Activated CD4-positive, alpha-beta memory T cell treated with anti-CD3 and anti-CD28 coated beads for 36 hours (primary cell): ENCODE data around the gene RASGRP3. TPM values are rescaled to one million over a fixed set of nuclear protein-coding genes. Genes with fewer than 3 reads are reported as not detected.
A peak's percentile ranks its signal among the peaks of the same experiment; 100 is the strongest.

ENCODE experiments used
- CTCF ChIA-PET: fragments of 350-600 bp; sonication (Branson Sonifier 250); formaldehyde crosslinking; loops from one replicate; lab custom pipeline; 2021; ENCODE audit warnings: antibody characterized with exemption, inconsistent platforms; lab: Charles Lee
- POLR2A ChIA-PET: fragments of 350-600 bp; sonication (Branson Sonifier 250); formaldehyde crosslinking; loops from one replicate; lab custom pipeline; 2021; ENCODE audit warnings: antibody characterized with exemption; lab: Charles Lee
- DNase-seq: peaks from one replicate; pipeline ENCODE4 v3.0.0-alpha.2; 2020
- H3K27ac Mint-ChIP-seq: one replicate; pipeline ENCODE4 v1.8.0; 2021; ENCODE audit warnings: mixed read lengths
- H3K27me3 Mint-ChIP-seq: one replicate; pipeline ENCODE4 v1.8.0; 2021; ENCODE audit warnings: mixed read lengths
- H3K36me3 Mint-ChIP-seq: one replicate; pipeline ENCODE4 v1.8.0; 2021; ENCODE audit warnings: mixed read lengths
- H3K4me1 Mint-ChIP-seq: one replicate; pipeline ENCODE4 v1.8.0; 2021; ENCODE audit warnings: low read depth, mixed read lengths
- H3K4me3 Mint-ChIP-seq: one replicate; pipeline ENCODE4 v1.8.0; 2021; ENCODE audit warnings: mild to moderate bottlenecking, mixed read lengths
- H3K9me3 Mint-ChIP-seq: one replicate; pipeline ENCODE4 v1.8.0; 2021; ENCODE audit warnings: mixed read lengths
- intact Hi-C: fragments of 100-400 bp; cut with micrococcal nuclease; formaldehyde crosslinking; loops from one replicate; pipeline ENCODE4 v1.15.1; 2023
- total RNA-seq, 2 experiments: library from RNA; stranded (reverse); gene quantifications; one replicate each; pipeline ENCODE4 v1.2.3, GENCODE V29; 2021

The RASGRP3 gene
- total RNA-seq, 2 experiments from 2014 or later = 1.2 to 1.9 TPM

DNA sequence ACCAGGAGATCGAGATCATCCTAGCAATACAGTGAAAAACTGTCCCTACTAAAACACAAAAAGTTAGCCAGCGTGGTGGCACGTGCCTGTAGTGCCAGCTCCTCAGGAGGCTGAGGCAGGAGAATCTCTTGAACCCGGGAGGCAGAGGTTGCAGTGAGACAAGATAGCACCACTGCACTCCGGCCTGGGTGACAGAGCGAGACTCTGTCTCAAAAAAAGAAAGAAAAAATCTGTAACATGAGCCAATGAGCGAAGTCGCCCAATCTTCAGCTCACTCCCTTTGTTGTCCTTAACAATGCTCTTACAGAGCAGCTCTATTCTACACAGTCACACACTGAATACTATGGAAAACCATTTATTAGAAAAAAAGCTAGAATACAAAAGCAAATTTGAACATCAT is 100.6 kb downstream of the RASGRP3 start:
- Mint-ChIP-seq H3K27ac (no peak overlapping the region), H3K4me3 (no peak overlapping the region), H3K9me3 (no peaks in the 10 kb centered on the region), H3K36me3 (peaks cover 3% of the 10 kb centered on the region), H3K27me3 (no peaks in the 10 kb centered on the region), H3K4me1 (peaks cover 7% of the 10 kb centered on the region)
- POLR2A ChIA-PET = no interaction called here
- intact Hi-C loops = no loop called here
- DNase-seq = no peak
- CTCF ChIA-PET = no interaction called here

- ChIA-PET CTCF (no interaction called here), POLR2A (no interaction called here)
- Mint-ChIP-seq H3K27me3 (no peaks in the 10 kb centered on the region), H3K36me3 (peaks cover 5% of the 10 kb centered on the region), H3K4me3 (no peak overlapping the region), H3K9me3 (no peaks in the 10 kb centered on the region), H3K27ac (no peak overlapping the region), H3K4me1 (peaks cover 10% of the 10 kb centered on the region)
- no peak for DNase-seq
- intact Hi-C loops = no loop called here
Measured at GRCh38 chr2:33577668-33578067, 101.2 kb downstream of the RASGRP3 start.

DNA sequence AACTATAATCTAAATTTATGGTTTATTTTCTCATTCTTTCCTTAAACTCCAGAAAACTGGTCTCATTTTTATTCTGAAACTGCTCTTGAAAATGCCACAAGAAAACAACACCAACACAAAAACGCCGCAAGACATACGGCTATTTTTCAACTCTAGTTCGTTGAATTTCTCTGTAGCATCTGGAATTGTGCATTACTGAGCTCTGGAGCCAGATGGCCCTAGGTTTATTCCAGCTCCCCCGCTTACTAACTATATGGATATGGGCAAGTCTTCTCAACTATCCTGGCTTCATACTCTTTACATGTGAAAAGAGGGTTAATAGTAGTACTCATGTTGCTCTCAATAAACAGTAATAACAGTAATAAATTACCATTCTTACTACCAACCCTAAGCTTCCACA is 102.8 kb downstream of the RASGRP3 start:
- H3K9me3 Mint-ChIP-seq = no peaks in the 10 kb centered on the region
- peaks cover 9% of the 10 kb centered on the region for H3K36me3 Mint-ChIP-seq
- DNase-seq = no peak
- no peak overlapping the region for H3K4me3 Mint-ChIP-seq
- H3K4me1 Mint-ChIP-seq = peaks cover 10% of the 10 kb centered on the region
- no peaks in the 10 kb centered on the region for H3K27me3 Mint-ChIP-seq
- intact Hi-C loops = no loop called here
- CTCF ChIA-PET = interaction anchor here (1.1 kb wide), 1 partner anchor 103 kb away, joined by 4 read pairs; the partner anchor contains the start of gene RASGRP3
- H3K27ac Mint-ChIP-seq = no peak overlapping the region
- POLR2A ChIA-PET = no interaction called here

- no peaks in the 10 kb centered on the region for H3K27me3 Mint-ChIP-seq
- ChIA-PET POLR2A (interaction anchor here (3.2 kb wide), 1 partner anchor 17 kb away, joined by 12 read pairs; the partner anchor contains the start of gene FAM98A), CTCF (interaction anchor here (1.6 to 3.1 kb wide), 5 partner anchors 12 to 194 kb away, joined by 4 to 35 read pairs (median 14); partner anchors contain the start of gene RASGRP3)
- DNase-seq = no peak
- H3K27ac Mint-ChIP-seq = no peak overlapping the region
- intact Hi-C loops = loop anchor here (1.0 to 10.0 kb wide), 4 partner anchors 98 to 637 kb away; partner anchors contain the start of gene LTBP1
- peaks cover 23% of the 10 kb centered on the region for H3K36me3 Mint-ChIP-seq
- H3K4me1 Mint-ChIP-seq = peaks cover 10% of the 10 kb centered on the region
- no peak overlapping the region for H3K4me3 Mint-ChIP-seq
- no peaks in the 10 kb centered on the region for H3K9me3 Mint-ChIP-seq
Measured at GRCh38 chr2:33581872-33582271, 105.4 kb downstream of the RASGRP3 start.

DNA sequence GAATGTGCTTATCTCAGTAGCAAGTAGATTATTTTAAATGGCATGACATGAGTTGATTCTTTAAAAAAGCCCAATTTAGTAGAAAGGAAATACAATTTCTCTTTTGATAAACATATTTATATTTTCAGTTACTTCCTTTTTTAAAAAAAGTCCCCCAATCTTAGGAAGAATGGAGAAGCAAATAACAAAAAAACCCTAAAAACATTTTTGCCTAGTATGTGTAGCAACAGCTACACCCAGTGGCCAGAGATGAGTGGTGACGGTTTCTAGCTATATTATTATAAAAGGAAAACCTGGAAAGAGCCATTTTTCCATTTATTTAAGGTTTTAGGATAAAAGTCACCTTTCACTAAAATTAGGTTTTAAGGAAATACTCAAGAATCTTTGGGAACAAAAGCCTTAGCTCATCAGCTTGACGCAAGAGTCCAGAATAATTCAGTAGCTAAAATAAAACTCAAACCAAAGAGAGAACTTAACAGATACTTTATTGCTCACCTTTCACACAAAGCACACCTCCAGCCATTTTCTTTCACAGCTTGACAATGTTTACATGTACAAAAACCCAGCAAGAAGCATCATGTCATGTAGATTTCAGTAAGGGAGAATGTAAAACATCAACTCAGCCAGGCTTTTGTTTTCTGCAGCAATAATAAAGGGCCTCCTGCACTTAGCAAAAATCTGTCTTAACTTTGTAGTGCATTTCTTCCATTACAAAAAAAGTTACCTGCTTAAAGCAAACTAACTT is 106.9 kb downstream of the RASGRP3 start:
- ChIA-PET POLR2A (interaction anchor here (3.2 kb wide), 1 partner anchor 15 kb away, joined by 12 read pairs; the partner anchor contains the start of gene FAM98A), CTCF (interaction anchor here (0.6 to 3.1 kb wide), 45 partner anchors 10 to 864 kb away, joined by 3 to 35 read pairs (median 3); partner anchors contain the start of genes FAM98A and RASGRP3)
- Mint-ChIP-seq H3K36me3 (peaks cover 26% of the 10 kb centered on the region), H3K9me3 (no peaks in the 10 kb centered on the region), H3K27ac (no peak overlapping the region), H3K4me1 (peaks cover 10% of the 10 kb centered on the region), H3K4me3 (no peak overlapping the region), H3K27me3 (no peaks in the 10 kb centered on the region)
- peak; percentile 25 for DNase-seq
- intact Hi-C loops = loop anchor here (1.0 to 10.0 kb wide), 4 partner anchors 108 to 639 kb away; partner anchors contain the start of gene LTBP1

- no peak for DNase-seq
- POLR2A ChIA-PET = no interaction called here
- H3K9me3 Mint-ChIP-seq = no peaks in the 10 kb centered on the region
- no peak overlapping the region for H3K27ac Mint-ChIP-seq
- CTCF ChIA-PET = interaction anchor here (1.0 kb wide), 1 partner anchor 173 kb away, joined by 3 read pairs; no protein-coding TSS in a partner anchor
- H3K4me1 Mint-ChIP-seq = peaks cover 7% of the 10 kb centered on the region
- H3K36me3 Mint-ChIP-seq = peaks cover 36% of the 10 kb centered on the region
- intact Hi-C loops = loop anchor here (10.0 kb wide), 1 partner anchor 642 kb away; the partner anchor contains the start of gene LTBP1
- H3K27me3 Mint-ChIP-seq = no peaks in the 10 kb centered on the region
- H3K4me3 Mint-ChIP-seq = no peak overlapping the region
Measured at GRCh38 chr2:33586766-33587165, 110.3 kb downstream of the RASGRP3 start.

- H3K27me3 Mint-ChIP-seq = no peaks in the 10 kb centered on the region
- H3K9me3 Mint-ChIP-seq = no peaks in the 10 kb centered on the region
- CTCF ChIA-PET = interaction anchor here (1.1 kb wide), 1 partner anchor 113 kb away, joined by 5 read pairs; no protein-coding TSS in a partner anchor
- H3K4me3 Mint-ChIP-seq = no peak overlapping the region
- no peak for DNase-seq
- H3K4me1 Mint-ChIP-seq = no peaks in the 10 kb centered on the region
- intact Hi-C loops = loop anchor here (10.0 kb wide), 1 partner anchor 643 kb away; the partner anchor contains the start of gene LTBP1
- no peak overlapping the region for H3K27ac Mint-ChIP-seq
- POLR2A ChIA-PET = no interaction called here
- H3K36me3 Mint-ChIP-seq = peaks cover 36% of the 10 kb centered on the region
Measured at GRCh38 chr2:33588232-33588631, 111.8 kb downstream of the RASGRP3 start.

GRCh38 chr2:33589444-33589843 is 113.0 kb downstream of the RASGRP3 start:
- no peak for DNase-seq
- CTCF ChIA-PET = no interaction called here
- H3K27me3 Mint-ChIP-seq = no peaks in the 10 kb centered on the region
- peaks cover 6% of the 10 kb centered on the region for H3K4me1 Mint-ChIP-seq
- H3K4me3 Mint-ChIP-seq = no peak overlapping the region
- POLR2A ChIA-PET = no interaction called here
- no peak overlapping the region for H3K27ac Mint-ChIP-seq
- intact Hi-C loops = loop anchor here (10.0 kb wide), 1 partner anchor 645 kb away; the partner anchor contains the start of gene LTBP1
- peaks cover 38% of the 10 kb centered on the region for H3K36me3 Mint-ChIP-seq
- H3K9me3 Mint-ChIP-seq = no peaks in the 10 kb centered on the region

- intact Hi-C loops = loop anchor here (5.0 to 10.0 kb wide), 2 partner anchors 521 to 968 kb away; partner anchors contain the start of gene TTC27
- ChIA-PET POLR2A (no interaction called here), CTCF (interaction anchor here (5.1 kb wide), 1 partner anchor 12 kb away, joined by 28 read pairs; no protein-coding TSS in a partner anchor)
- Mint-ChIP-seq H3K27ac (no peak overlapping the region), H3K4me3 (no peak overlapping the region), H3K36me3 (peaks cover 27% of the 10 kb centered on the region), H3K27me3 (no peaks in the 10 kb centered on the region), H3K9me3 (no peaks in the 10 kb centered on the region), H3K4me1 (peaks cover 28% of the 10 kb centered on the region)
- DNase-seq = no peak
Measured at GRCh38 chr2:33595385-33595784, 118.9 kb downstream of the RASGRP3 start.

DNA sequence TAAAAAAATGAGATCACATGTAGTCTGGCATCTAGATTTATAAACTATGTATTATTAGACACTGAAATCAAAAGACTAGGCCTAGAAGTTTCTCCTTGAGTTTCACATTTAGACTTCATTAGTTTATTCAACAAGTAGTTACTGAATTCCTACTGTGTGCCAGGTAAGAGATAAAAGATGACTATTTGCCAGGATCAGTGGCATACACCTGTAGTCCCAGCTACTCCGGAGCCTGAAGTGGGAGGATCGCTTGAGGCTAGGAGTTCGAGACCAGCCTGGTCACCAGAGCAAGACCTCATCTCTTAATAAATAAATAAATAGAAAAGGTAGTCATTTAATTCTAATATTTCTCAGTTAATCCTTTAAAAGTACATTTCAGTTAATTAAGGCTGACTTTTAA is 120.6 kb downstream of the RASGRP3 start:
- Mint-ChIP-seq H3K27ac (no peak overlapping the region), H3K27me3 (no peaks in the 10 kb centered on the region), H3K9me3 (no peaks in the 10 kb centered on the region), H3K4me3 (no peak overlapping the region), H3K4me1 (peaks cover 28% of the 10 kb centered on the region), H3K36me3 (peaks cover 22% of the 10 kb centered on the region)
- intact Hi-C loops = loop anchor here (5.0 to 10.0 kb wide), 2 partner anchors 522 to 970 kb away; partner anchors contain the start of gene TTC27
- CTCF ChIA-PET = no interaction called here
- POLR2A ChIA-PET = no interaction called here
- no peak for DNase-seq

DNA sequence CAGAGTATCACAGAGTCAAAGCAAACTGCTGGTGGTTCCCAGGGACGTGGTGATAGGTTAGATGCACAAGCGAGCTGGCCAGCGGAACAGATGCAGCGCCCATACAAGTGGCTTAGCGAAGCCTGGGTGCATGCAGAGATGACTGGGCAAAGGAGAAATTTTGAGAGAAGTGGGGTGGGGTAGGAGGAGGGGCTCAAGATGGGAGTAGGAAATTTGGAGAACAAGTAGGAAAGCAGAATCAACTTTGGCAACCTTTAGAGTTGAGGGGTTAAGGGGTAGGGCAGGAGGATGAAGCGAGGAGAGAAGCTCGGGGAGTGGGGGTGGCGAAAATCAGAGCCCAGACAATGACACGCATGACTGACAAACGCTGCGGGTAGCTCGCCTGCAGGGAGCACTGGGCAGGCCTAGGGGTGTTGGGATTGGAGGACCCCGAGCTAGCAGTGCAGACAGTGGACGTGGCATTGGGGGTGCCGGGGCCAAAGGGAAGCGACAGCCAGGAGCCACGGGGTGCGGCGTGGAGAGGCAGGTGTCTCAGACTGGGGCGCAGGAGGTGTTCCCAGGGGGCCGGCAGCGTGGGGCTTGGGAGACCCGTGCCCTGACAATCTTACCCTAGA is 122.2 kb downstream of the RASGRP3 start:
- intact Hi-C loops = loop anchor here (1.0 to 10.0 kb wide), 6 partner anchors 8 to 1321 kb away; partner anchors contain the start of genes RASGRP3, TTC27 and YIPF4
- Mint-ChIP-seq H3K27ac (peak overlapping the region; percentile 82), H3K4me1 (peaks cover 25% of the 10 kb centered on the region), H3K4me3 (peak overlapping the region; percentile 90), H3K36me3 (peaks cover 14% of the 10 kb centered on the region), H3K9me3 (no peaks in the 10 kb centered on the region), H3K27me3 (no peaks in the 10 kb centered on the region)
- POLR2A ChIA-PET = interaction anchor here (0.6 to 2.2 kb wide), 5 partner anchors 15 to 971 kb away, joined by 3 to 12 read pairs (median 3); partner anchors contain the start of genes RASGRP3 and TTC27
- CTCF ChIA-PET = interaction anchor here (1.0 to 2.7 kb wide), 5 partner anchors 15 to 185 kb away, joined by 3 to 21 read pairs (median 4); partner anchors contain the start of gene RASGRP3
- DNase-seq = peak; percentile 77
